WERI-Rb-1 (cell line): ENCODE data around the gene TAAR5.

Experiments
- DNase-seq: peaks from one replicate; pipeline ENCODE4 v3.0.0-alpha.2; 2020
- H3K27ac ChIP-seq: fragments of 250-450 bp; sonication (Bioruptor Pico); 2 replicates; pipeline ENCODE4 v1.5.1; 2020; ENCODE audit warnings: mild to moderate bottlenecking, moderate library complexity
- H3K27me3 ChIP-seq: fragments of 250-450 bp; sonication (Bioruptor Pico); 2 replicates; pipeline ENCODE4 v1.5.1; 2021; ENCODE audit warnings: mild to moderate bottlenecking, low read depth, moderate library complexity; ENCODE audit not compliant: insufficient read depth, severe bottlenecking
- H3K36me3 ChIP-seq: fragments of 250-450 bp; sonication (Bioruptor Pico); 2 replicates; pipeline ENCODE4 v1.5.1; 2020; ENCODE audit warnings: mild to moderate bottlenecking, moderate library complexity
- H3K4me3 ChIP-seq: 2 replicates; pipeline ENCODE4 v1.5.1; 2011; ENCODE audit warnings: low read depth, mild to moderate bottlenecking, control low read depth, low read length
- H3K9me3 ChIP-seq: fragments of 250-450 bp; sonication (Bioruptor Pico); 2 replicates; pipeline ENCODE4 v1.5.1; 2021; ENCODE audit warnings: mild to moderate bottlenecking, moderate library complexity; ENCODE audit not compliant: severe bottlenecking
- CTCF ChIP-seq: IDR thresholded peaks from 2 replicates; pipeline ENCODE4 v1.5.1; 2011; ENCODE audit warnings: low read depth, mild to moderate bottlenecking, control low read depth, inconsistent platforms, low read length

The TAAR5 gene

DNA sequence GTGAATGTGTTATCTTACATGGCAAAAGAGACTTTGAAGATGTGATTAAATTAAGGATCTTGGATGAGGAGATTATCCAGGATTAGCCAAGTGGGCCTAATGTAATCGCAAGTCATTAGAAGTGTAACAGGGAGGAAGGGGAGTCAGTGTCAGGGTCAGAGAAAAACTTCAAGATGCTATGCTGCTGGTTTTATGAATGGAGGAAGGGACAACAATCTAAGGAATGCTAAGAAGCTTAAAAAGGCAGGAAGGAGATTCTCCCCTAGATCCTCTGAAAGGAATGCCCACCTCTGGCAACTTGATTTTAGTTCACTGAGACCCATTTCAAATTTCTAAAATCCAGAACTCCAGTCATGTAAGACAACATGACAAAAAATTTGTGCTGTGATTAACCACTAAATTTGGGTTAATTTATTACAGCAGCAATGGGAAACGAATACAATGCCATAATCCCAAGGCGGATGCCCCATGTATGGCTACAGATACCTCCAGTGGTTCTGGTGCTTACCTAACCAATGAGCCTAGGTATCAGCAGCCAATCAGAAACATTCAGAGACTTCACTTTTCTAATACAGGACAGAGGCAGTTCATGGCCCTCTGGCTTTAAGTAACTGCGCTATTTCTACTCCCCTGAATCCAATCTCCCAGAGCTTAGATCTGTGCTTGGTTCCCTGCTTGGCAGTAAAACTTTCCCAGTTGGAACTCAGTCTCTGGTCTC, 40.6 kb downstream of the TAAR5 start:
- H3K4me3 ChIP-seq = no peak overlapping the region
- no peaks in the 10 kb centered on the region for H3K9me3 ChIP-seq
- TF ChIP-seq CTCF = no peak
- no peaks in the 10 kb centered on the region for H3K36me3 ChIP-seq
- H3K27me3 ChIP-seq = peaks cover 71% of the 10 kb centered on the region
- no peak for DNase-seq
- no peak overlapping the region for H3K27ac ChIP-seq

DNA sequence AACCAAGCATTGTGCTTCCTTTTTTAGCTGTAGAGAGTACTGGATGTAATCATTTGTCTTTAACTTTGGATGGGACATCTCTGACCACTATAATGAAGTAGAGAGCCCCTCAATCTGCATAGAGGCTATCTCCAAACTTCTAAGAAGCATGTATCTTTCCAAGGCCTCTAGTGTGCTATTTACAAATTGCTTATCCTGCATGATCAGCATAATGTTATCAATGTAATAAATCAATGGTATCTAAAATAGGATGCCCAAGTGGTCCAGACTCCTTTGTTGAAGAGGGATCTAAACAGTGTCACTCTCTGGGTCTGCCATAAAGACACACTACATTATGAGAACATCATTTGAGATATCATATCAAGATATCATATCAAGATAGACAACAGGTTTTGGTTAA, 44.7 kb downstream of the TAAR5 start:
- no peak for TF ChIP-seq CTCF
- DNase-seq = no peak
- Histone ChIP-seq H3K27ac (no peak overlapping the region), H3K9me3 (no peaks in the 10 kb centered on the region), H3K36me3 (no peaks in the 10 kb centered on the region), H3K27me3 (peaks cover 74% of the 10 kb centered on the region), H3K4me3 (no peak overlapping the region)
